Right lobe of liver (tissue), 6 donors: Measurements from ENCODE around the gene ATR. TPM values are rescaled to one million over a fixed set of nuclear protein-coding genes. Genes with fewer than 3 reads are reported as not detected.

Source experiments
- ATAC-seq, 4 donors: fragments of 200-7000 bp; cut with Tn5 transposase; one replicate each; pipeline ENCODE4 v1.9.1; 2020; ENCODE audit warnings: mild to moderate bottlenecking in 4 of 4, moderate library complexity in 4 of 4
- DNase-seq, 3 donors: peaks; one replicate each; pipeline ENCODE4 v3.0.0-alpha.2; 2020
- H3K27ac ChIP-seq, 3 donors: fragments of 200-600 bp; one replicate each; pipeline ENCODE4 v1.8.0; 2022
- H3K27me3 ChIP-seq, 2 donors: fragments of 200-600 bp; one replicate each; pipeline ENCODE4 v1.8.0; 2022
- H3K36me3 ChIP-seq, 4 donors: fragments of 200-600 bp; sonication (generic) in 1 of 4; one replicate each; pipeline versions ENCODE4 v1.5.1 to v1.8.0; 2017 to 2022; ENCODE audit warnings: control low read depth in 1 of 4
- H3K4me1 ChIP-seq, 4 donors: fragments of 200-600 bp; sonication (generic) in 1 of 4; one replicate each; pipeline versions ENCODE4 v1.5.1 to v1.8.0; 2017 to 2022; ENCODE audit warnings: control low read depth in 1 of 4
- H3K4me3 ChIP-seq, 3 donors: fragments of 200-600 bp; one replicate each; pipeline ENCODE4 v1.8.0; 2022
- H3K9me3 ChIP-seq, 4 donors: fragments of 200-600 bp; sonication (generic) in 1 of 4; one replicate each; pipeline versions ENCODE4 v1.5.1 to v1.8.0; 2017 to 2022; ENCODE audit warnings: control low read depth in 1 of 4
- POLR2A ChIP-seq: fragments of 450-650 bp; IDR thresholded peaks from one replicate; pipeline ENCODE4 v1.6.1; 2017; ENCODE audit warnings: antibody characterized with exemption, mild to moderate bottlenecking
- WGBS: methylation state at CpG from one replicate; pipeline ENCODE4 v1.1.6; 2018; ENCODE audit warnings: low coverage, low lambda C conversion rate; ENCODE audit not compliant: insufficient coverage; ENCODE audit errors: missing lambda C conversion rate; 5-methylcytosine and 5-hydroxymethylcytosine counted together
- intact Hi-C, 2 donors: fragments of 100-400 bp; cut with DNase I; formaldehyde crosslinking; loops; one replicate each; pipeline versions ENCODE4 v1.11.2 to v1.14.1; 2022
- total RNA-seq, 6 experiments: library from RNA; depleted of rRNA in 2 of 6; stranded (reverse); fragments of >200 nt in 2 of 6; fragmentation: NEBNext Ultra II Directional in 3 of 6; extraction: Animal tissue kit (Norgen Biotek cat#: 25700) in 3 of 6; gene quantifications; one replicate each; pipeline versions ENCODE4 v1.1.0 to v1.2.4, GENCODE V29; 2016 to 2023
- TF ChIP-seq, protein P1 (sequence below), 4 donors: fragments of 200-600 bp in 3 of 4; fragments of 450-650 bp in 1 of 4; IDR thresholded peaks; one replicate each; pipeline versions ENCODE4 v1.5.1 to v1.8.0; 2016 to 2022; ENCODE audit warnings: antibody characterized with exemption in 4 of 4, mild to moderate bottlenecking in 2 of 4
- donor health status: DM: no; HTN: yes; CAD: no.
- donor health status: DM: no; HTN: no; CAD: no.
- donor health status: DM: no; HTN: no; CAD: no.
- donor health status: DM: no; HTN: yes; CAD: no.
- donor health status: DM: no; HTN: yes; CAD: no.

Gene ATR
- total RNA-seq, 6 experiments from 2014 or later: 8.0 to 26.9 (median 15.7) TPM

DNA sequence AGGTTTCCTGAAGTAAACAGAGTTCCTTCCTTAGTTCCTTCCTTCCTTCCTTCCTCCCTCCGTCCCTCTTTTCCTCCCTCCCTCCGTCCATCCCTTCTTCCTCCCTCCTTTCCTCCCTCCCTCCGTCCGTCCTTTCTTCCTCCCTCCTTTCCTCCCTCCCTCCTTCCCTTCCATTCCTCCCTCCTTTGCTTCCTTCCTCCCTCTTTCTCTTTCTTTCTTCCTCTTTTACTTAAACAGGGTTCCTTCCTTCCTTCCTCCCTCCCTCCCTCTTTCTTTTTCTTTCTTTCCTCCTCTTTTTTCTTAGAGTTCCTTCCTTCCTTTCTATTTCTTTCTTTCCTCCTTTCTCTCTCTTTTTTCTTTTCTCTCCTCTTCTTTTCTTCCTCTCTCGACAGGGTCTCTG lies 35.2 kb downstream of the ATR start:
- Histone ChIP-seq H3K4me1 (no peaks in the 10 kb centered on the region), H3K27ac (no peak overlapping the region), H3K4me3 (no peak overlapping the region), H3K27me3 (no peaks in the 10 kb centered on the region), H3K9me3 (no peaks in the 10 kb centered on the region), H3K36me3 (peaks cover 0 to 5% (median 0%) of the 10 kb centered on the region in 4 donors)
- 82% methylated on average over 5 of the region's 5 CpGs for WGBS
- intact Hi-C loops: no loop called here
- DNase-seq (no peak), ATAC-seq (no peak)
- TF ChIP-seq, protein P1, sequence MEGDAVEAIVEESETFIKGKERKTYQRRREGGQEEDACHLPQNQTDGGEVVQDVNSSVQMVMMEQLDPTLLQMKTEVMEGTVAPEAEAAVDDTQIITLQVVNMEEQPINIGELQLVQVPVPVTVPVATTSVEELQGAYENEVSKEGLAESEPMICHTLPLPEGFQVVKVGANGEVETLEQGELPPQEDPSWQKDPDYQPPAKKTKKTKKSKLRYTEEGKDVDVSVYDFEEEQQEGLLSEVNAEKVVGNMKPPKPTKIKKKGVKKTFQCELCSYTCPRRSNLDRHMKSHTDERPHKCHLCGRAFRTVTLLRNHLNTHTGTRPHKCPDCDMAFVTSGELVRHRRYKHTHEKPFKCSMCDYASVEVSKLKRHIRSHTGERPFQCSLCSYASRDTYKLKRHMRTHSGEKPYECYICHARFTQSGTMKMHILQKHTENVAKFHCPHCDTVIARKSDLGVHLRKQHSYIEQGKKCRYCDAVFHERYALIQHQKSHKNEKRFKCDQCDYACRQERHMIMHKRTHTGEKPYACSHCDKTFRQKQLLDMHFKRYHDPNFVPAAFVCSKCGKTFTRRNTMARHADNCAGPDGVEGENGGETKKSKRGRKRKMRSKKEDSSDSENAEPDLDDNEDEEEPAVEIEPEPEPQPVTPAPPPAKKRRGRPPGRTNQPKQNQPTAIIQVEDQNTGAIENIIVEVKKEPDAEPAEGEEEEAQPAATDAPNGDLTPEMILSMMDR (IDR thresholded peaks at IDR 0.05): no peak
- no peak for TF ChIP-seq POLR2A

DNA sequence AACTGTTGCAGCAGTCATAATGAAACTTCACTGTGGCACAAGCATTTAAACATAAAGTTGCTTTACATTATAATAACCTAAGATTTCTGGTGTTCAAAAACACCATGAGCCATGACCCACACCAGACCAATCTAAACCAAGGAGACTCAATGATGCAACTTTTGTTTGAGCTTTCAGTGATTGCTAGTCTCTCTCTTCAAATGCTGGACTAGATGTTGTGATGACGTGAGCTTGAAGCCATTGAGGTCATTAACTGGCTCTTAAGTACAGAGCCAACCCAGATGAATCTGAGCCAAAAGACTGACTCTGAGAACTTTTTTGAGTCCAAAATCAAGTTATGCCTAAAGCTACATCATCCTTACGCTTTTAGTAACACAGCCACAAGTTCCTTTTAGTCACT lies 36.5 kb downstream of the ATR start:
- Histone ChIP-seq H3K36me3 (peaks cover 0 to 5% (median 0%) of the 10 kb centered on the region in 4 donors), H3K27me3 (no peaks in the 10 kb centered on the region), H3K4me1 (no peaks in the 10 kb centered on the region), H3K9me3 (no peaks in the 10 kb centered on the region), H3K4me3 (no peak overlapping the region), H3K27ac (no peak overlapping the region)
- TF ChIP-seq, protein P1 (IDR thresholded peaks at IDR 0.05): no peak
- TF ChIP-seq POLR2A: no peak
- DNase-seq: no peak
- intact Hi-C loops: no loop called here
- WGBS: 64% methylated on average over 2 of the region's 2 CpGs
- no peak for ATAC-seq

DNA sequence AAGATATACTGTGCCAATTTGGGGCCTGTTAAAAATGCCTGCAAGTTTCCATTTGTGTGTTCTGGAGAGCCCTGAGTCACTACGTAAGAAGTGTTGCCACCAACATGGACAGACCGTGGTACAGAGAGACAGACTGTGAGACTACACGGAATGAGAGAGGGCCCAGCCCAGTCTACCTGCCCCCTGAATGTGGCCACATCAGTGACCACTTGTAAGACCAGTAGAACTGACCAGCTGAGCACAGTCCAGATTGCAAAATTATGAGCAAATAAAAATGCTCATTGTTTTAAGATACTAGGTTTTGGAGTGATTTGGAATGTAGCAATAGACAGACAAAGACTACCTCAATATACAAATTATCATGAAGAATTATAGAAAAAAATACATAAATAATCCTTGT lies 42.0 kb downstream of the ATR start:
- ATAC-seq: peak in 3 of 4 donors; percentile 57 to 72 (median 69)
- DNase-seq: no peak
- Histone ChIP-seq H3K36me3 (peaks cover 2 to 21% (median 8%) of the 10 kb centered on the region in 4 donors), H3K27me3 (no peaks in the 10 kb centered on the region), H3K4me1 (no peaks in the 10 kb centered on the region), H3K4me3 (no peak overlapping the region), H3K9me3 (no peaks in the 10 kb centered on the region), H3K27ac (no peak overlapping the region)
- WGBS: 81% methylated on average over 3 of the region's 3 CpGs
- TF ChIP-seq, protein P1 (IDR thresholded peaks at IDR 0.05): no peak
- no peak for TF ChIP-seq POLR2A
- intact Hi-C loops: no loop called here

DNA sequence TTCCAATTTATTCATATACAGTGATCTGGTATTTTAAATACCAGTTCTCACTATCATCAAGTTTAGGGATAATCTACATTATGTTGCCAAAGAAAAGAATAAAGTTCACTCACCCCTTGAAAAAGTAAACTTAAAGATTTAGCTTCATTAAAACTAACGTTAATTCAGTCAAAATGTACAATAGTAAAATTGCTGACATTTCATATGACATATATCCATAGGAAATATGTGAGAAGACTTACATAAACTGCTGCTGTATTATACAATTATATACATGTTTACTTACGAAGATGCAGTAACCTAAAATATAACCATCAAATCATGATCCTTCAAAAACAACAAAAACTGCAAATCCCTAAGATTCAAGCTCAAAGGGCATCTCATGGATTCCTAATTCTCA lies 44.0 kb downstream of the ATR start:
- no peaks in the 10 kb centered on the region for H3K27me3 ChIP-seq
- no peaks in the 10 kb centered on the region for H3K9me3 ChIP-seq
- 93% methylated on average over 2 of the region's 2 CpGs for WGBS
- no peak for DNase-seq
- H3K4me3 ChIP-seq: no peak overlapping the region
- no peak overlapping the region for H3K27ac ChIP-seq
- H3K4me1 ChIP-seq: no peaks in the 10 kb centered on the region
- ATAC-seq: no peak
- intact Hi-C loops: no loop called here
- TF ChIP-seq, protein P1 (IDR thresholded peaks at IDR 0.05): no peak
- TF ChIP-seq POLR2A: no peak
- peaks cover 2 to 21% (median 8%) of the 10 kb centered on the region in 4 donors for H3K36me3 ChIP-seq

DNA sequence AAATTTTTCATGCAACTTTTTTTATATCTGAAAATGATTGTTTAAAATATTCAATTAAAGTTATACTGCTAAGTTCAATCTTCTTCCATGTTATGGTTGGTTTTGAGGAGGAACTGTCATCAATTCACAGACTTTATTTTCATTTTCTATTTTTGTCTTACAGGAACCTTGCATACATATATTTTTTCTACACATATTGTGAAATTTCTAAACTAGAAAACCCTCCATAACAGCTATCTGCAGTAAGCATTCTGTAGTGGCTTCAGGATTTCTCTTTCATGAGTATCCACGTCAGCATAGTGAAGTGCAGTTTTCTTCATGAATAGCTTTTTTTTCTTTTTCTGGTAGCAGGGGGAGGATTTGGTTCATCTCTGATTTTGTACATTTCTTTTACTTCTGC lies 48.2 kb downstream of the ATR start:
- no peaks in the 10 kb centered on the region for H3K9me3 ChIP-seq
- WGBS: 67% methylated on average over 1 of the region's 1 CpG
- intact Hi-C loops: no loop called here
- TF ChIP-seq, protein P1 (IDR thresholded peaks at IDR 0.05): no peak
- no peak for TF ChIP-seq POLR2A
- ATAC-seq (no peak), DNase-seq (no peak)
- peaks cover 2 to 13% (median 8%) of the 10 kb centered on the region in 4 donors for H3K36me3 ChIP-seq
- no peaks in the 10 kb centered on the region for H3K4me1 ChIP-seq
- no peaks in the 10 kb centered on the region for H3K27me3 ChIP-seq
- H3K4me3 ChIP-seq: no peak overlapping the region
- no peak overlapping the region for H3K27ac ChIP-seq
